NCI-H345 treated with DMSO at 0.1 percent for 48 hours (cell line): ENCODE data around the gene RNASEH2A.
"Not testable (repeated sequence)": the region's sequence is repeated elsewhere in the genome, so short reads cannot be mapped to it uniquely, and the experiment has no call there.

Source experiments
- DNase-seq: peaks from one replicate; lab custom pipeline; 2025; ENCODE audit not compliant: unreplicated experiment; lab: John Stamatoyannopoulos, UW

Gene RNASEH2A

DNA sequence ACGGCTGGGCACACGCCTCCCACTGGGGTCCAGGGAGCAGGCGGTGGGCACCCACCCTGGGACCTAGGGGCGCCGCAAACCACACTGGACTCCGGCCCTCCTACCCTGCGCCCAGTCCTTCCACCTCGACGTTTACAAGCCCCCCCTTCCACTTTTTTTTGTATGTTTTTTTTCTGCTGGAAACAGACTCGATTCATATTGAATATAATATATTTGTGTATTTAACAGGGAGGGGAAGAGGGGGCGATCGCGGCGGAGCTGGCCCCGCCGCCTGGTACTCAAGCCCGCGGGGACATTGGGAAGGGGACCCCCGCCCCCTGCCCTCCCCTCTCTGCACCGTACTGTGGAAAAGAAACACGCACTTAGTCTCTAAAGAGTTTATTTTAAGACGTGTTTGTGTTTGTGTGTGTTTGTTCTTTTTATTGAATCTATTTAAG is 13.5 kb upstream of the RNASEH2A start:
- no peak for DNase-seq

DNA sequence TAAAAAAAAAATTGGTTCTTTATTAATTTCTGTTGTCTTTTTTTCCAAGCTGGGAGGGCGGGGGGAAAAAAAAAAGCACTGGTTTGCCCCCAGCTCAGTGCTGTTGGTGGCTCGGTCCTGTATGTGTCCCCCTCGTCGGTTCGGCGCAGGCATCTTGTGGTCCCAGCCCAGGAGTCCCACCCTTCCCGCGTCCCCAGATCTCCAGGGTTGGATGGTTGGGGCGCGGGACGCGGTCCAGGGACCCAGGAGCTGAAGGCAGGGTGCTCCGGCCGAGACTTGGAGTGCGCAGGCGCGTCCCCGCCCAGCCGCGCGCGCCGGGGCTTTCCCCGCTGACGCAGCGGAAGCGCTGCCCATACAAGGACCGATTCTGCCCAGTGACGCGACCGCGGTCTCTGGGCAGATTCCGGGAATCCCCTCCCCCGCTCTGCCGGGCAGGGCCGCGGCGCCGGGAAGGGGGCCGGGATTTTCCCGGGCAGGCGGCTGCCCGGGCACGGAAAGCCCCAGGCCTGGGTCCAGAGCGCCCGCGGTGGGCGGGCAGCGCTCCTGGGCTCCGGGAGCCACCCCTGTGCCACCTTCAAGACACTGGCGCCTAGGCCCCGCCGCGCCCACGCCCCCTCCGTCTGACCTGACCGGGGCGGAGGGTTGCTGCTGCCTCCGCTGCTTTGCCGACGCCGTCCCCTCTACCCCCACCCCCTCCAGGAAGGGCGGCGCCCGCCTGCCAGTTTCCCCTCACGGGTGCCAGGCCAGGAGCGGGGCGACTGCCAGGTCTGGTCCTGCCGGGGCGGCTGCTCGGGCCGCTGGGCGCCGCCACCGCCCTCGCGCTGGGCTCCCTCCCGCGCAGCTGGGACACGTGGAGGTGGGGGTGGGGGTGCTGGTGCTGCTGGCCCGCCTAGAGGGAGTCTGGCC is 12.8 kb upstream of the RNASEH2A start:
- peak; percentile 16 for DNase-seq

DNA sequence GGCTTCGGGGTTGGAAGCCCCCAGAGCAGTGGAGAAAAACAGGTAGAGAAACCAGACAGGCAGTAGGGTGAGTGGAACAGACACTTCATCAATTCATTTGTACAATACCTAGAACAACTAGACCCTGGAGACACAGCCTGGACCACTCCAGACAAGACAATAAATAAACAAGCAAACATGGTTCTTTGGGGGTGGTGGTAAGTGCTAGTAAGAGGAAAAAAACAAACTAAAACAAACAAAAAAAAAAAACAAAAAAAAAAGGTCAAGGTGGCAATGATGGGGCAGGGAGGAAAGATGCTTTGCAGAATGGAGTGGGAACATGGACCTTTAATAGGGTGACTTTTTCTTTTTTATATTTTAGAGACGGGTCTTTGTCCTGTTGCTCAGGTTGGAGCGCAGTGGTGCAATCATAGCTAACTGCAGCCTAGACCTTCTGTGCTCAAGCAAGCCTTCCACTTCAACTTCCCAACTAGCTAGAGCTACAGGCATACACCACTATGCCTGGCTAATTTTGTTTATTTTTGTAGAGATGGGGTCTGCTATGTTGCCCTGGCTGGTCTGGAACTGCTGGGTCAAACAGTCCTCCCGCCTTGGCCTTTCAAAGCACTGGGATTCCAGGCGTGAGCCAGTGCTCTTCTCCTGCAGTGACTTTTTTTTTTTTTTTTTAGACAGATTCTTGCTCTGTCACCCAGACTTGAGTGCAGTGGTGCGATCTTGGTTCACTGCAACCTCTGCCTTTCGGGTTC is 12.0 kb upstream of the RNASEH2A start:
- no peak for DNase-seq

DNA sequence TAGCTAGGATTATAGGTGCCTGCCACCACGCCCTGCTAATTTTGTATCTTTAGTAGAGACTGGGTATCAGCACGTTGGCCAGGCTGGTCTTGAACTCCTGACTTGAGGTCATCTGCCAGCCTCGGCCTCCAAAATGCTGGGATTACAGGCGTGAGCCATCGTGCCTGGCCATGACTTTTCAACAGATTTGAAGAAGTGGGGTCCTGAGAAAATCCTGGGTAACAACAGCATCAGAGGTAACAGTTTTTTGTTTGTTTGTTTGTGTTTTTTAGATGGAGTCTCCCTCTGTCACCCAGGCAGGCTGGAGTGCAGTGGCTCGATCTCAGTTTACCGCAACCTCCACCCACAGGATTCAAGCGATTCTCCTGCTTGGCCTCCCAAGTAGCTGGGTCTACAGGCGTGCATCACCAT is 11.4 kb upstream of the RNASEH2A start:
- no peak for DNase-seq

DNA sequence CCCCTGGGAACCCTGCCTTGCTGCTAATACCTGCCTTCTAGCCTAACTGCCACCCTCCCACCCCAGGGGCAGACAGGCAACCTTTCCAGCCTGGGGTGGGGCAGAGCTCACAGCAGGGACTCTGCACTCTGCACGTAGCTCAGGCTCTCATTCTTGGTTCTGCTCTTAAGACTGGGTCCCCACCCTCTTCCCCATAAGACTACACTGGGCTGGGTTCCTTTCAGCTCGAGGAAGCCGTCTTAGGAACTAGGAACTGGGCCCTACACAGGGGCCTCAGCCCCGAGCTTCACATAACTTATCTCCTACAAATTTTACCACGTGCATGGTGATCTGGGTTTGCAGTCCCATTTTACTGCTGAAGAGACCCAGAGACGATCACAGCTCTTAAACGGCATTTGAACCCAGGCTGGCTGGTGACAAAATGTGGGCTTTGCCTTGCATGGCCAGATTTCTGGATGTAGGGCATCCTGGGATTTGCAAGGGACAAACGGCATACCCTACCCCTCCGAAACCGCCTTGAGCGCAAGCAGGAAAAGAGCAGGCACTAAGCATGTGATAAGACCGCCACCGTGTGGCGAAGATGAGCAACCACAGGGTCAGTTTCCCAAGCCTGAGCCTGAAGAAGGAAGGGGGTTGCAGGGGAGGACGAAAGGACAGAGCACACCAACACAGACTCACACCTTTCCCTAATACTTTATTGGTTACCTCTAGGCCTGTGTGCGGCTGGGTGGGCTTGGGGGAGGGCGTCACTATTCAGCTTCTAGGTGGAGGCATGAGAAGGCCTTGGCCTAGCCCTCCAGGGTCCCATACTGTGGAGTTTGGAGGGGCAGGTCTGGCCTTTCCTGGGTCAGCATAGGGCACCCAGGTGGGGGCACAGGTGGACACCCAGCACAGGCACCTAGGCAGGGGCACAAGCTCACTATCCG is 10.0 kb upstream of the RNASEH2A start:
- peak; percentile 19 for DNase-seq

DNA sequence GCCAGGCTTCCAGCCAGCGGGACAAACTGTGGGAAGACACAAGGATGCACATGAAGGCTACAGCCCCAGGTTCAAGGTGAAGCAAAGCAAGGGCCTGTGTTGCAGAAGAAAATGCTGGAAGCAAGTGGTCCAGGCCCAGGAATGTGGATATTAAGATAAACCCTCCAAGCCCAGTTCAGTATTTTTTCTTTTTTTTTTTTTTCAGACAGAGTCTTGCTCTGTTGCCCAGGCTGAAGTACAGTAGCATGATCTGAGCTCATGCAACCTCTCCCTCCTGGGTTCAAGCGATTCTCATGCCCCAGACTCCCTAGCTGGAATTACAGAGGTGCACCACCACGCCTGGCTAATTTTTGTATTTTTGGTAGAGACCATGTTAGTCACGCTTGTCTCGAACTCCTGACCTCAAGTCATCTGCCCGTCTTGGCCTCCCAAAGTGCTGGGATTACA is 9.2 kb upstream of the RNASEH2A start:
- no peak for DNase-seq

DNA sequence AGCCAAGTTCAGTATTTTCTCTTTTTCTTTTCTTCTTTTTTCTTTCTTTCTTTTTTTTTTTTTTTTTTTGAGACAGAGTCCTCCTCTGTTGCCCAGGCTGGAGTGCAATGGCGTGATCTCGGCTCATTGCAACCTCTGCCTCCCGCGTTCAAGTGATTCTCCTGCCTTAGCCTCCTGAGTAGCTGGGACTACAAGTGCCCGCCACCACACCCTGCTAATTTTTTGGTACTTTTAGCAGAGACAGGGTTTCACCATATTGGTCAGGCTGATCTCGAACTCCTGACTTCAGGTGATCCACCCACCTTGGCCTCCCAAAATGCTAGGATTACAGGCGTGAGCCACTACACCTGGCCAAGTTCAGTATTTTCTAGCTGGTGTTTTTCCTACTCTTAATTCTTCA is 8.8 kb upstream of the RNASEH2A start:
- DNase-seq: not testable (repeated sequence)

DNA sequence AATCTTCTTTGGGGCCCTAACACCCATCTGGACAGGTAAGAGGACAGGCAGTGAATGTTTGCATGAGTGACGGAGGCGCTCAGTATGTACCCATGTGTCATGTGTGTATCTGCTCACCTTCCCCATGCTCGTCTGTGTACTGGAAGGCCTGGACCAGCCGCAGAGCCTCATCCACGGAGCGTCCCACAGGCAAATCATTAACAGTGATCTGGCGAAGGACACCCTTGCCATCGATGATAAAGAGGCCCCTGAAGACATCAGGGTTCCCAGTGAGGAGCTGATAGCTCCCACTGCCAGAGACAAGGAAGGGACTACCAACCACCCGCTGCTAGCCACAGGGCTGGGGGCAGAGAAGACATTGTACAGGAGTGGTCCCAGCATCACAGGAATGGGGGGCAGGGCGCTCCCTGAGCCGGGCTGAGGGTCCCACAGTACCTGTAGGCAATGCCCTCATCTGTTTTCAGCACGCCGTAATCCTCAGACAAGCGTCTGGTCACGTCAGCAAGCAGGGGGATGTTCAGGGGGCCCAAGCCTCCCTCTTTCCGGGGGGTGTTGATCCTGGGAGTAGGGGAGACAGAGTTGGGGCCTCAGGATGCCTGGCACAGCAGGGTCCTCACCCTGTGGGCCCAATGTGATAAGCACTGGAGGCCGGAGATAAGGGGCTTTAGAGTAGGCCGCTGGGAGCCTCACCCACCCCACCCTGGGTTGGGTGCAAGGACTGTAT is 6.5 kb upstream of the RNASEH2A start:
- no peak for DNase-seq

DNA sequence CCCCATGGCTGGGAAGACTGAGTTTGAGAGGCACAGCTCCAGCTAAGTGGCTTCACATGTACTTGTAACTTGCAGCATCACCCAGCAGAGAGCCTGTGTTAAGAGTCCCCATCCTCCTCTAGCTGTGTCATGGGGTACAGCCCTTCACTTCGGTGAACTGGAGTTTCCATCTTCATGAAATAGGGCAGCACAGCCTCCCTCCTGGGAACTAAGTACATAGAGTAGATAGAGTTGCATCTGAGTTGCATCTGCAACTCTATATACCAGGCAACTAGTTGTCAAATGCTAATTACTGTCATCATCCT is 6.0 kb upstream of the RNASEH2A start:
- DNase-seq: no peak

DNA sequence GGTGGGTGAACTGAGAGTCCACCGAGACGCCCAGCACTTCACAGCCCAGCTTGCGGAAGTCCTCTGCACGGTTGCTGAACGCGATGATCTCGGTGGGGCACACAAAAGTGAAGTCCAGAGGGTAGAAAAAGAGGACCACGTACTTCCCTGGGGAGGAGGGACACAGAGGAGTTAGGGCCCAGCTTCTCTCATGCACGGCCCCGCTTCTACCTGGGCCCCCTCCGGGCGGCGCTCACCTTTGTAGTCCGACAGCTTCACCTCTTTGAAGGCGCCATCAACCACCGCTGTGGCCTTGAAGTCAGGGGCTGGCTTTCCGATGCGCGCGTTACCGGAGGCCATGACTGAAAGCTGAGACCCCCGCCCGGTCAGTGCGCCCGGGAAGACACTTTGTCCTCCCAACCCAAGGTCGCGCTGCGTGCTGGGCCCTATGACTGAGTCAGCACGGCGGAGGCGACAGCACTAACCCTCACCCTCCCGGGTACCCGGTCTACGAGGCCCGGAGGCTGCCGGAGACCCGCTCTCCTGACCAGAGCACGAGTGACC is 5.4 kb upstream of the RNASEH2A start:
- no peak for DNase-seq

DNA sequence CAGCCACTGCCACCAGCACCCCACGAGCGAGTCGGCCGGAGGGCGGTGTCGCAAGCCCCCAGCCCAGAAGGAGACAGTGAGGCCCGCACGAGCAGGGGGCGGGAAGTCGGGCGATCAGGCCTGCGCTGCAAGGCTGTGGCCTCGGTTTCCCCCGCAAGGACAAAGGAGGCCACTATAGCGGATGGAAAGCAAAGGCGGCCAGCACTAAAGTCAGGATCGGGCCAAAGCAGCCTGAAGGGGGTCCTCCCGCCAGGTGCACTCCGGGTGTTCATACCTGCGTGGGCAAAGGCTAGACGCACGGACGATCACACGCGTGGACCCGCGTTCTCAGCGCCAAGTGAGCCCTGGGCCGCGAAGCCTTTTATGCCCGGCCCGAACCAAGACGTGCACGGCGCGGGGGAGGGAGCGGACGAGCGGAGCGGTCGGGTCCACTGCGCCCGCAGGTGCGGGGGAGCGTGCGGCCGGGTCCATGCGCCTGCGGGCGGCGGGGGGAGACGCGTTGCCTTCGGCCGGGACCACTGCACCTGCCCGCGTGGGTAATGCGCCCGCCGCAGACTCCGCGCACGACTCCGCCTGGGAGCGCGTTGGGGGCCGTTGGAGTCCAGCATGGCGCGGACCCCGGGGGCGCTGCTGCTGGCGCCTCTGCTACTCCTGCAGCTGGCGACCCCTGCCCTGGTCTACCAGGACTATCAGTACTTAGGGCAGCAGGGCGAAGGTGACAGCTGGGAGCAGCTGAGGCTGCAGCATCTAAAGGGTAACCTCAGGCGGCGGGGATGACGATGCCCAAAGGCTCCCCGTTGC is 4.7 kb upstream of the RNASEH2A start, which contains the start of the genes PRDX2 and THSD8:
Gene PRDX2, minus strand, starts transcription at position 335 of the 801 bp plus-strand sequence. CDS start 539 bp downstream, outside the sequence.
Gene THSD8, plus strand, starts transcription at position 604 of the 801 bp plus-strand sequence. Its CDS starts 3 bp downstream, at position 607.
- no peak for DNase-seq

DNA sequence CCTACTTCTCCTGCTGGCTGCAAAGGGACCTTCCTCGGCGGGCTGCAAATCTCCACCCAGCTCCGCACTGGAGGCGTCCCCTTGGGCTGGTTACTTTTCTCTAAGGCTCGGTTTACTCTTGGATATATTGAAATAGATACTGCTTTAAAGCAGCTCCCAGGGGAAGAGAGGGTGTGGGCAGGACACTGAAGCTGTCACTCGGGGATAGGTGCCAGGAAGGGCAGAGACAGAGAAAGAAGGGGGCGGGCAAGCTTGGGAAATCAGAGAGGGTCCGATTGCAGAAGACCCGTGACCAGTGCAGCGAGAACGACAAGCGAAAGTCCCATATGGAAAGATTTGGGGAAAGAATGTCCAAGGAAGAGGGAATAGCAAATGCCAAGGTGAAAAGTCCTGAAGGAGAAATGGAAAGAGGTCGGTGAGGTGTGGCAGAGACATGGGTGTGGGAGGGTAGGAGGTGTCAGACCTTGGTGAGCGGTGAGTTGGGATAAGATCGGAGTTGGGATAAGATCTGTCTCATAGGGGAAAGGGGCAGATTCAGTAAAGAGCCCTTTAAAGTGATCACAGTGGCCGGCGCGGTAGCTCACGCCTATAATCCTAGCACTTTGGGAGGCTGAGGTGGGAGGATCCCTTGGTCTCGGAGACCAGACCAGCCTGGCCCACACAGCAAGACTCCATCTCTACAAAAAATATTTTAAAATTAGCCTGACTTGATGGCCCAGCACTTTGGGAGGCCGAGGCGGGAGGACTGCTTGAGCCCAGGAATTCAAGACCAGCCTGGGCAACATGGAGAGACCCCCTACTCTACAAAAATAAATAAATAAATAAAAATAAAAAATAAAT is 3.9 kb upstream of the RNASEH2A start:
- DNase-seq: no peak

DNA sequence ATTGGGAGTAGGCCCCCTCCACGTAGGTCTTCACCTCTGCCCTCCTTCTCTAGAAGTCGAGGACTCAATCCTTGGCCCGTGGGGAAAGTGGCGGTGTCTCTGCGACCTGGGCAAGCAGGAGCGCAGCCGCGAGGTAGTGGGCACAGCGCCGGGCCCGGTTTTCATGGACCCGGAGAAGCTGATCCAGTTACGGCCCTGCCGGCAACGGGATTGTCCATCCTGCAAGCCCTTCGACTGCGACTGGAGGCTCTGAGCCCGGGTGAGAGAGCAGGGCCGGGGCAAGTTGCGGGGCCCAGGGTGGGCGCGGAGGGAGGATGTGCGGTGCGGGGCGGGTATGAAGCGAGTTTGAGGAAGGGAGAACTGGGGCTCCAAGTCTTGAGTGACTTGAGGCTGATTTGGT is 2.3 kb upstream of the RNASEH2A start:
- DNase-seq: no peak

DNA sequence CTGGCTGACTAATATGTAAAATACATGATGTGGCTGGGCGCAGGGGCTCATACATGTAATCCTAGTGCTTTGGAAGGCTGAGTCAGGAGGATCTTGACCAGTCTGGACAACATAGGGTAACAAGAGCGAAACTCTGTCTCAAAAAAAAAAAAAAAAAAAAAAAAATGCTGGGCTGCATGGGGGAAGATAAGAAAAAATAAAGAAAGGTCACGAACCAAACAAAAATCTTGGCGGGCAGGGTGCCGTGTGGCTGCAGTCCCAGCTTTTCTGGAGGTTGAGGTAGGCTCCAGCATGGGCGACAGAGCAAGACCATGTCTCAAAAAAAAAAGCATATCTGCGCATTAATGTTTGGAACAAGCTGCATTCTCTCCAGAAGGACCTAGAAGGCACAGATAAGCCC is 8.7 kb downstream of the RNASEH2A start:
- DNase-seq: no peak

DNA sequence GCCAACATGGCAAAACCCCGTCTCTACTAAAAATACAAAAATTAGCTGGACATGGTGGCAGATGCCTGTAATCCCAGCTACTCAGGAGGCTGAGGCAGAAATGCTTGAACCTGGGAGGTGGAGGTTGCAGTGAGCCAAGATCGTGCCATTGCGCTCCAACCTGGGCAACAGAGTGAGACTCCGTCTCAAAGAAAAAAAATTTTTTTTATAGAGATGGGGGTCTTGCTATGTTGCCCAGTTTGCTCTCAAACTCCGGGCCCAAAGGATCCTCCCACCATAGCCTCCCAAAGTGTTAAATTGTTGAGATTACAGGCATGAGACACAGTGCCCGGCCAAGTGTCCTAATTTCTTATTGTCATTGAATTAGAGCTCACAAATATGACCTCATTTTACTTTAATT is 10.8 kb downstream of the RNASEH2A start:
- not testable (repeated sequence) for DNase-seq

DNA sequence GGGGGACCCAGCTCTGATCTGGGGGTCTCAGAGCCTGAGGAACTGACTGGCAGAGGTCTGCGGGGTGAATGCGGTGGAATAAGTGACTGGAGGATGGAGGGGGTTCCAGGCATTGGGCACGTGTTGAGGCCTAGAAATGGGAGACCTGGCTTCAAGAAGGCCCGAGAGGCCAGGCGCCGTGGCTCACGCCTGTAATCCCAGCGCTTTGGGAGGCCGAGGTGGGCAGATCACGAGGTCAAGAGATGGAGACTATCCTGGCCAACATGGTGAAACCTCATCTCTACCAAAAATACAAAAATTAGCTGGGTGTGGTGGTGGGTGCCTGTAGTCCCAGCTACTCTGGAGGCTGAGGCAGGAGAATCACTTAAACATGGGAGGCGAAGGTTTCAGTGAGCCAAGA is 11.4 kb downstream of the RNASEH2A start:
- not testable (repeated sequence) for DNase-seq

DNA sequence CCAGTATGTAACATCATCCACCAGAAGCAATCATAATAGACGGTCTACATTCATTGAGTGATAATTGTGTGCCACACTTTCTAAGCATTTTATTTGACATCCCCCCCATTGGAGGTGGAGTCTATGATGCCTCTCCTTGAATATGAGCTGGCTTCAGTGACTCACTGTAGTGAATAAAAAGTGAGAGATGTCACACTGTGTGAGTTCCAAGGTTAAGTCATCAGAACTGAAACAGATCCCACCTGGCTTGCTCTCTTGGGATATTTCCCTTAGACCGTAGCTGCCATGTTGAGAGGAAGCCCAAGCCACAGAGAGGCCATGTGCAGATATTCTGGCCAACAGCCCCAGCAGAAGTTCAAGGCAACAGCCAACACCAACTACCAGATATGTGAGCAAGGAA is 15.4 kb downstream of the RNASEH2A start:
- no peak for DNase-seq
